Ovary (tissue), 3 donors: ENCODE data around the gene NELL2.

Source experiments
- EP300 ChIP-seq: sonication (generic); formaldehyde crosslinking; IDR thresholded peaks from one replicate; pipeline ENCODE4 v1.6.1; 2017; ENCODE audit warnings: antibody characterized with exemption
- TF ChIP-seq, protein P1 (sequence below), 3 donors: fragments of 450-650 bp in 2 of 3; fragments of 200-600 bp in 1 of 3; IDR thresholded peaks; one replicate each; pipeline versions ENCODE4 v1.5.1 to v1.8.0; 2016 to 2022; ENCODE audit warnings: antibody characterized with exemption in 3 of 3, mild to moderate bottlenecking in 1 of 3
- donor health status: DM: no; HTN: no; CAD: no.

DNA sequence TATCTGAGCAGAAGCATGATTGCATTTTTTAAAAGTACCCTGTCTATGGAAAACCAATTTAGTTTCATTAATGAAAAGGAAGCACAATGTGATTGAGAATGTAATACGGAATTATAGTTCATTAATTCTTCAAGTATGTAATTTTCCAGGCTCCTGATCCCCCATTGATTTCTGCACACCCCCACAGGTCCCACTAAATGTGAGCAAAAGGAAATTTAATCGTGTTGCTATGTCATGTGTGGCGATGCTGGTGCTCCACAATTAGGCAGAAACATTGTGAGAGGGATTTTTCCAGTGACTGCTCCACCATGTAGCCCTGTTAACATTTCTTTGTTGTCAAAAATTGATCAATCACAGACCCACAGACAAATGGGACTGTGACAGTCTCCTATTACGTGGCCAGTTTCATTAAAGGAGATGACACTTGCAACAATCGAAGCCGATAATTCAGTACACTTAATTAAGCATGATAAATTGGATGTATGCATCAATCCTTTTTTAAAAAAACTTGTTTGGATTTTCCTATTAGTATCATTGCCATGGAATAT, 306.0 kb downstream of the NELL2 start:
- no peak for TF ChIP-seq EP300
- TF ChIP-seq, protein P1, sequence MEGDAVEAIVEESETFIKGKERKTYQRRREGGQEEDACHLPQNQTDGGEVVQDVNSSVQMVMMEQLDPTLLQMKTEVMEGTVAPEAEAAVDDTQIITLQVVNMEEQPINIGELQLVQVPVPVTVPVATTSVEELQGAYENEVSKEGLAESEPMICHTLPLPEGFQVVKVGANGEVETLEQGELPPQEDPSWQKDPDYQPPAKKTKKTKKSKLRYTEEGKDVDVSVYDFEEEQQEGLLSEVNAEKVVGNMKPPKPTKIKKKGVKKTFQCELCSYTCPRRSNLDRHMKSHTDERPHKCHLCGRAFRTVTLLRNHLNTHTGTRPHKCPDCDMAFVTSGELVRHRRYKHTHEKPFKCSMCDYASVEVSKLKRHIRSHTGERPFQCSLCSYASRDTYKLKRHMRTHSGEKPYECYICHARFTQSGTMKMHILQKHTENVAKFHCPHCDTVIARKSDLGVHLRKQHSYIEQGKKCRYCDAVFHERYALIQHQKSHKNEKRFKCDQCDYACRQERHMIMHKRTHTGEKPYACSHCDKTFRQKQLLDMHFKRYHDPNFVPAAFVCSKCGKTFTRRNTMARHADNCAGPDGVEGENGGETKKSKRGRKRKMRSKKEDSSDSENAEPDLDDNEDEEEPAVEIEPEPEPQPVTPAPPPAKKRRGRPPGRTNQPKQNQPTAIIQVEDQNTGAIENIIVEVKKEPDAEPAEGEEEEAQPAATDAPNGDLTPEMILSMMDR (IDR thresholded peaks at IDR 0.05), result no peak
